Colonic mucosa (tissue), 4 donors: ENCODE data around the gene TIGD3. TPM values are rescaled to one million over a fixed set of nuclear protein-coding genes. Genes with fewer than 3 reads are reported as not detected.
"Not testable (repeated sequence)": the region's sequence is repeated elsewhere in the genome, so short reads cannot be mapped to it uniquely, and the experiment has no call there.

Experiments used
- DNase-seq: peaks from one replicate; pipeline ENCODE4 v3.0.0-alpha.2; 2020
- H3K27ac ChIP-seq: fragments of 200-600 bp; one replicate; pipeline ENCODE4 v1.8.0; 2021
- H3K27me3 ChIP-seq: fragments of 200-600 bp; one replicate; pipeline ENCODE4 v1.8.0; 2021
- H3K36me3 ChIP-seq: fragments of 200-600 bp; one replicate; pipeline ENCODE4 v1.8.0; 2021
- H3K4me1 ChIP-seq: fragments of 200-600 bp; one replicate; pipeline ENCODE4 v1.8.0; 2021; ENCODE audit warnings: mild to moderate bottlenecking
- H3K4me3 ChIP-seq: fragments of 200-600 bp; one replicate; pipeline ENCODE4 v1.8.0; 2021
- H3K9ac ChIP-seq, 2 donors: one replicate each; pipeline ENCODE4 v1.7.0; 2013; ENCODE audit warnings: control low read depth in 2 of 2, low read depth in 2 of 2, low read length in 2 of 2
- H3K9me3 ChIP-seq: fragments of 200-600 bp; one replicate; pipeline ENCODE4 v1.8.0; 2021
- intact Hi-C: fragments of 100-400 bp; cut with DNase I; formaldehyde crosslinking; loops from one replicate; pipeline ENCODE4 v1.14.1; 2022
- total RNA-seq, 2 donors: library from RNA; stranded (reverse); fragmentation: NEBNext Ultra II Directional in 1 of 2; extraction: Animal tissue kit (Norgen Biotek cat#: 25700) in 1 of 2; gene quantifications; one replicate each; pipeline ENCODE4 v1.2.1, GENCODE V29; 2021
- TF ChIP-seq, protein P1 (sequence below): fragments of 200-600 bp; IDR thresholded peaks from one replicate; pipeline ENCODE4 v1.8.0; 2022; ENCODE audit warnings: antibody characterized with exemption, mild to moderate bottlenecking
- donor health status: healthy.
- donor health status: DM: no; HTN: no; CAD: no.
- donor health status: DM: no; HTN: no; CAD: no.

Gene TIGD3
- total RNA-seq, 2 donors from 2014 or later: 0.48 to 0.77 TPM

DNA sequence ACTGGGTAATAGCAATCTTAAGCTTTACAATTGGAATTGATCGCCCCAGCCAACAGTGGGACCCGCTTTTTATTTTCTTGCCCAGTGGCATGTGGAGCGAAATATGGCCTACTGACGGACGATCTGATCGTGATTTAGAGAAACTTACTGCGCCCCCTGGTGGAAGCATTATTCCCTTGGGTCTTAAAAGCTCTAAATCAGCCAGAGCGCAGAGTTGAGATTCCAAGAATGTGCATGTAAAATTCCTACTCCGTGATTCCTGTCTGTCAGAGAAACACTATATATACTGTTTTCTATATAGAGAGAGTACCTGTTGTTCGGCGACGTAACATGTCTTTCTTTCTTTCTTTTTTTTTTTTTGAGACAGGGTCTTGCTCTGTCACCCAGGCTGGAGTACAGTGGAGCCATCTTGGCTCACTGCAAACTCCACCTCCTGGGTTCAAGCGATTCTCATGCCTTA lies 24.6 kb upstream of the TIGD3 start:
- intact Hi-C loops: loop anchor here (2.0 to 10.0 kb wide), 2 partner anchors 53 to 125 kb away; no protein-coding TSS in a partner anchor
- H3K9ac ChIP-seq: no peak overlapping the region
- no peak overlapping the region for H3K27ac ChIP-seq
- H3K27me3 ChIP-seq: no peaks in the 10 kb centered on the region
- no peaks in the 10 kb centered on the region for H3K9me3 ChIP-seq
- H3K36me3 ChIP-seq: no peaks in the 10 kb centered on the region
- no peaks in the 10 kb centered on the region for H3K4me1 ChIP-seq
- DNase-seq: peak; percentile 96
- TF ChIP-seq, protein P1, sequence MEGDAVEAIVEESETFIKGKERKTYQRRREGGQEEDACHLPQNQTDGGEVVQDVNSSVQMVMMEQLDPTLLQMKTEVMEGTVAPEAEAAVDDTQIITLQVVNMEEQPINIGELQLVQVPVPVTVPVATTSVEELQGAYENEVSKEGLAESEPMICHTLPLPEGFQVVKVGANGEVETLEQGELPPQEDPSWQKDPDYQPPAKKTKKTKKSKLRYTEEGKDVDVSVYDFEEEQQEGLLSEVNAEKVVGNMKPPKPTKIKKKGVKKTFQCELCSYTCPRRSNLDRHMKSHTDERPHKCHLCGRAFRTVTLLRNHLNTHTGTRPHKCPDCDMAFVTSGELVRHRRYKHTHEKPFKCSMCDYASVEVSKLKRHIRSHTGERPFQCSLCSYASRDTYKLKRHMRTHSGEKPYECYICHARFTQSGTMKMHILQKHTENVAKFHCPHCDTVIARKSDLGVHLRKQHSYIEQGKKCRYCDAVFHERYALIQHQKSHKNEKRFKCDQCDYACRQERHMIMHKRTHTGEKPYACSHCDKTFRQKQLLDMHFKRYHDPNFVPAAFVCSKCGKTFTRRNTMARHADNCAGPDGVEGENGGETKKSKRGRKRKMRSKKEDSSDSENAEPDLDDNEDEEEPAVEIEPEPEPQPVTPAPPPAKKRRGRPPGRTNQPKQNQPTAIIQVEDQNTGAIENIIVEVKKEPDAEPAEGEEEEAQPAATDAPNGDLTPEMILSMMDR: peak; percentile 76
- H3K4me3 ChIP-seq: no peak overlapping the region

DNA sequence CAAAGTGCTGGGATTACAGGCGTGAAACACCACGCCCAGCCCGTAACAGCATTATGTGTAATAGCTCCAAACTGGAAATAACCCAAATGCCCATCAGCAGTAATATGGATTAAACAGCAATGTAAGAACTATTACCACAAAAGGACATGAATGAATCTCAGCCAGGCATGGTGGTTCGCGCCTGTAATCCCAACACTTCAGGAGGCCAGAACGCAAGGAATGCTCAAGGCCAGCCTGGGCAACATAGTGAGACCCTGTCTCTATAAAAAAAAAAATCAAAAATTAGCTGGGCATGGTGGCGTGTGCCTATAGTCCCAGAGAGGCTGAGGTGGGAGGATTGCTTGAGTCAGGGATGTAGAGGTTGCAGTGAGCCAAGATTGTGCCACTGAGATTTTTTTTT lies 24.0 kb upstream of the TIGD3 start:
- no peak for DNase-seq
- no peak overlapping the region for H3K9ac ChIP-seq
- no peaks in the 10 kb centered on the region for H3K4me1 ChIP-seq
- H3K4me3 ChIP-seq: no peak overlapping the region
- H3K27me3 ChIP-seq: no peaks in the 10 kb centered on the region
- H3K9me3 ChIP-seq: no peaks in the 10 kb centered on the region
- intact Hi-C loops: no loop called here
- TF ChIP-seq, protein P1: no peak
- no peak overlapping the region for H3K27ac ChIP-seq
- H3K36me3 ChIP-seq: no peaks in the 10 kb centered on the region

DNA sequence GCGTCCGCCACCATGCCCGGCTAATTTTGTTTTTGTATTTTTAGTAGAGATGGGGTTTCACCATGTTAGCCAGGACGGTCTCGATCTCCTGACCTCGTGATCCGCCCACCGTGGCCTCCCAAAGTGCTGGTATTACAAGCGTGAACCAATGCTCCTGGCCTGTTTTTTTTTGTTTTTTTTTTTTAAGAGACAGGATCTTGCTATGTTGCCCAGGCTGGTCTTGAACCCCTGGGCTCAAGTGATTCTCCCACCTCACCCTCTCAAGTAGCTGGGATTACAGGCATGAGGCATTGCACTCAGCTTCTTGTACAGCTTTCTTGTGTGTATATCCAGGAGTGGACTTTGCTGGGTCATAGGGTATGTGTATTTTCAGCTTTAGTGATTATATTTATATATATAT lies 22.0 kb upstream of the TIGD3 start:
- H3K9ac ChIP-seq, H3K4me3 ChIP-seq, H3K27ac ChIP-seq, H3K9me3 ChIP-seq, intact Hi-C loops, DNase-seq, H3K4me1 ChIP-seq, H3K36me3 ChIP-seq, H3K27me3 ChIP-seq: not testable (repeated sequence)

DNA sequence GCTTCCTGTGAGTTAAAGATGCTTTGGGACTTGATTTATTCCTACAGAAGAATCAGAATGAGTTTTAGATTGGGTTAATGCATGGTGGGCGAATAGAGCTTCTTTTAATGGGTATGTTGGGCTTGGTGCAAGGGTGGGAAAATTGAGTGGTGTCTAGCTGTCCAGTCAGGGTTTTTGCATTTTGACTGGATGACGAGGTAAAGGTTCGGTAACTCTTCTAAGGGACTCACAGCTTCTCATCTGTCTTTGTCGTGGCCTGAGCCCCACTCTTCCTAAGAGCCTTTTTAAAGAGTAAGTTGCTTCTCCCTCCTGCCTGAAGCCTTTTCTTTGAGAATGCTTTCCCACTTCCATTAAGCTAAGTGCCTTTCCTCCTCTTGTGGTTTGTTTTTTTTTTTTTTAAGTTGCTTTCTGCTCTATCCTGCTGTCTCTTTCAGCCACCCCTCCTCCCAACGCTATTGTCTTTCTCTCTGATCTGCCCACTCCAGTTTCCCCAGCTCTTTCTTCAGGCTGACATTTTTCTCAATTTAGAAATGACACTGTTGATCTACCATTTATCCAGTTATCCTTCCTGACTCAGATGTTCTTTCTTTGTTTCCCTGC lies 19.8 kb upstream of the TIGD3 start:
- TF ChIP-seq, protein P1: no peak
- DNase-seq: no peak
- Histone ChIP-seq H3K4me1 (no peaks in the 10 kb centered on the region), H3K9me3 (no peaks in the 10 kb centered on the region), H3K9ac (peak overlapping the region; percentile 87 to 92), H3K27ac (peak overlapping the region; percentile 73), H3K27me3 (no peaks in the 10 kb centered on the region), H3K4me3 (peak overlapping the region; percentile 94), H3K36me3 (no peaks in the 10 kb centered on the region)
- intact Hi-C loops: no loop called here

DNA sequence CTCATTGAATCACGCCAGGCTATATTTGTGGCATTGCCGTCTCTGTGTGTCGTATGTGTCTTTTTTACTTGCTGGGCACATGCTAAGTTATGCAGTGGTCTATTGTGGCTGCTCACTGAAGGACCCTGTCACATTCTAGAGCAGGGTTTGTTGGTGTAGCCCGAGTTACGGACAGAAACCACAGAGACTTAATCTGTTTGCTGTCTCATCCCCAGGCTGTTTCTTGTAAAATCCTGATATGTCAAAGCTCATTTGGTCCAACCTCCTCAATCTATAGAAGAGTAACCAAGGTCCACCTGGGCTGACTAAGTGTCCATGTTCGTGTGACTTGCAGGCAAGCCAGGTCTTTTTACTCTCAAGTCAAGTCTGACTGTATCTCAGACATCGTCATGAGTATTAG lies 15.9 kb upstream of the TIGD3 start:
- no peak overlapping the region for H3K9ac ChIP-seq
- intact Hi-C loops: no loop called here
- no peaks in the 10 kb centered on the region for H3K27me3 ChIP-seq
- no peak overlapping the region for H3K4me3 ChIP-seq
- peaks cover 21% of the 10 kb centered on the region for H3K36me3 ChIP-seq
- H3K4me1 ChIP-seq: no peaks in the 10 kb centered on the region
- TF ChIP-seq, protein P1: no peak
- H3K9me3 ChIP-seq: no peaks in the 10 kb centered on the region
- no peak for DNase-seq
- no peak overlapping the region for H3K27ac ChIP-seq

DNA sequence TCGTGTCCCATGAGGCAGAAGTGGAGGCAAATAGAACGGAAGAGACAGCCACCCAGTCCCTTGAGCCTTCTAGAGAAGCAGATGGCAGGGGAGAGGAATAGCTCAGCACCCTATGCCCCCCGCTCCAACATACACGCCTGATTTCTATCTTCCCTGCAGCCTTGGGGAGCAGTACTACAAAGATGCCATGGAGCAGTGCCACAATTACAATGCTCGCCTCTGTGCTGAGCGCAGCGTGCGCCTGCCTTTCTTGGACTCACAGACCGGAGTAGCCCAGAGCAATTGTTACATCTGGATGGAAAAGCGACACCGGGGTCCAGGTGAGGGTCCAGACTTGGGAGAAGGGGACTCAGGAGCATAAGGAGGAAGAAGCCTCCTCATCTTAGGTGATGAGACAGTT lies 14.3 kb upstream of the TIGD3 start:
- intact Hi-C loops: no loop called here
- Histone ChIP-seq H3K36me3 (peaks cover 34% of the 10 kb centered on the region), H3K4me1 (no peaks in the 10 kb centered on the region), H3K9ac (no peak overlapping the region), H3K27me3 (no peaks in the 10 kb centered on the region), H3K9me3 (no peaks in the 10 kb centered on the region), H3K27ac (no peak overlapping the region), H3K4me3 (no peak overlapping the region)
- DNase-seq: no peak
- TF ChIP-seq, protein P1: no peak
